CD14-positive monocyte (primary cell): ENCODE data around the gene RAB40C. TPM values are rescaled to one million over a fixed set of nuclear protein-coding genes. Genes with fewer than 3 reads are reported as not detected.

Experiments used
- DNase-seq, 3 donors: peaks; one replicate each; pipeline ENCODE4 v3.0.0-alpha.2; 2011 to 2022
- H2AFZ ChIP-seq: 2 replicates; pipeline ENCODE4 v1.6.0; 2012; ENCODE audit warnings: mild to moderate bottlenecking, low read depth, low read length, inconsistent platforms; ENCODE audit not compliant: insufficient read depth, poor library complexity, severe bottlenecking
- H3K27ac ChIP-seq, 2 donors: 1 replicate in 1 of 2; 2 replicates in 1 of 2; pipeline ENCODE4 v1.5.1; 2012 to 2013; ENCODE audit warnings: low read length in 2 of 2, control low read depth in 1 of 2, inconsistent platforms in 1 of 2, low read depth in 1 of 2, mild to moderate bottlenecking in 1 of 2
- H3K27me3 ChIP-seq, 2 donors: one replicate each; pipeline versions ENCODE4 v1.6.0 to v1.6.1; 2011 to 2013; ENCODE audit warnings: low read length in 2 of 2; ENCODE audit not compliant: control insufficient read depth in 2 of 2, insufficient read depth in 2 of 2
- H3K36me3 ChIP-seq, 2 donors: replicated peaks in 1 of 2; 1 replicate in 1 of 2; 2 replicates in 1 of 2; pipeline versions ENCODE4 v1.5.1 to v1.6.1; 2012 to 2013; ENCODE audit warnings: low read length in 2 of 2, control low read depth in 1 of 2, inconsistent platforms in 1 of 2, mild to moderate bottlenecking in 1 of 2; ENCODE audit not compliant: insufficient read depth in 2 of 2, control insufficient read depth in 1 of 2
- H3K4me1 ChIP-seq, 2 donors: 1 replicate in 1 of 2; 2 replicates in 1 of 2; pipeline versions ENCODE4 v1.5.1 to v1.6.1; 2012 to 2013; ENCODE audit warnings: low read length in 2 of 2, control low read depth in 1 of 2, inconsistent platforms in 1 of 2, mild to moderate bottlenecking in 1 of 2, moderate library complexity in 1 of 2; ENCODE audit not compliant: insufficient read depth in 2 of 2, control insufficient read depth in 1 of 2
- H3K4me2 ChIP-seq: replicated peaks from 2 replicates; pipeline ENCODE3; 2012; ENCODE audit warnings: low read length, moderate library complexity, mild to moderate bottlenecking; ENCODE audit not compliant: poor library complexity, severe bottlenecking; ENCODE audit errors: extremely low read depth
- H3K4me3 ChIP-seq, 3 experiments: fragments of 200-600 bp in 1 of 3; sonication (generic) in 1 of 3; replicated peaks in 1 of 3; 1 replicate in 2 of 3; 2 replicates in 1 of 3; pipeline ENCODE4 v1.5.1; 2011 to 2013; ENCODE audit warnings: low read length in 3 of 3, mild to moderate bottlenecking in 3 of 3, control low read depth in 2 of 3, low read depth in 2 of 3, inconsistent platforms in 1 of 3, moderate library complexity in 1 of 3
- H3K79me2 ChIP-seq: 2 replicates; pipeline ENCODE4 v1.6.0; 2012; ENCODE audit warnings: mild to moderate bottlenecking, control low read depth, inconsistent platforms, low read length, moderate library complexity; ENCODE audit not compliant: insufficient read depth
- H3K9ac ChIP-seq: 2 replicates; pipeline ENCODE4 v1.6.0; 2017; ENCODE audit warnings: low read length, mild to moderate bottlenecking; ENCODE audit not compliant: insufficient read depth, poor library complexity, severe bottlenecking
- H3K9me3 ChIP-seq, 2 donors: replicated peaks in 1 of 2; 1 replicate in 1 of 2; 2 replicates in 1 of 2; pipeline versions ENCODE4 v1.5.1 to v1.6.1; 2012 to 2013; ENCODE audit warnings: low read length in 2 of 2, control low read depth in 1 of 2; ENCODE audit not compliant: control insufficient read depth in 1 of 2, insufficient read depth in 1 of 2
- H4K20me1 ChIP-seq: 2 replicates; pipeline ENCODE4 v1.6.0; 2012; ENCODE audit warnings: mild to moderate bottlenecking, low read length, control low read depth, moderate library complexity; ENCODE audit not compliant: insufficient read depth
- H3K27ac Mint-ChIP-seq, 7 donors: one replicate each; pipeline ENCODE4 v1.8.0; 2020; ENCODE audit warnings: mild to moderate bottlenecking in 7 of 7, mixed read lengths in 7 of 7, moderate library complexity in 6 of 7, inconsistent platforms in 2 of 7
- H3K27me3 Mint-ChIP-seq, 3 donors: one replicate each; pipeline ENCODE4 v1.8.0; 2021 to 2022; ENCODE audit warnings: low read depth in 3 of 3, mild to moderate bottlenecking in 3 of 3, mixed read lengths in 3 of 3, moderate library complexity in 3 of 3, inconsistent platforms in 1 of 3
- H3K36me3 Mint-ChIP-seq, 2 donors: one replicate each; pipeline ENCODE4 v1.8.0; 2020; ENCODE audit warnings: mixed read lengths in 2 of 2, inconsistent platforms in 1 of 2, mild to moderate bottlenecking in 1 of 2
- H3K4me1 Mint-ChIP-seq: one replicate; pipeline ENCODE4 v1.8.0; 2020; ENCODE audit warnings: mild to moderate bottlenecking, mixed read lengths
- H3K4me3 Mint-ChIP-seq, 2 donors: one replicate each; pipeline ENCODE4 v1.8.0; 2020; ENCODE audit warnings: mild to moderate bottlenecking in 2 of 2, mixed read lengths in 2 of 2, moderate library complexity in 1 of 2
- H3K9me3 Mint-ChIP-seq, 7 donors: one replicate each; pipeline ENCODE4 v1.8.0; 2020 to 2022; ENCODE audit warnings: mixed read lengths in 7 of 7, mild to moderate bottlenecking in 6 of 7, moderate library complexity in 6 of 7, inconsistent platforms in 2 of 7
- CTCF ChIP-seq: fragments of 200-600 bp; IDR thresholded peaks from one replicate; pipeline ENCODE4 v1.8.0; 2022; ENCODE audit warnings: antibody characterized with exemption, mild to moderate bottlenecking
- WGBS: methylation state at CpG from one replicate; pipeline ENCODE4 v1.1.5; 2013; ENCODE audit warnings: missing lambda C conversion rate; ENCODE audit not compliant: insufficient coverage; 5-methylcytosine and 5-hydroxymethylcytosine counted together
- intact Hi-C, 2 donors: fragments of 100-400 bp; cut with micrococcal nuclease; formaldehyde crosslinking; loops; one replicate each; pipeline versions ENCODE4 v1.15.0 to v1.15.1; 2023
- polyA plus RNA-seq, 3 donors: library from polyadenylated mRNA; depleted of rRNA in 1 of 3; unstranded in 2 of 3; stranded (reverse) in 1 of 3; fragments of 300-500 nt in 2 of 3; fragments of >200 nt in 1 of 3; fragmentation: Illumina TruSeq in 2 of 3; gene quantifications; 1 replicate in 2 of 3; 2 replicates in 1 of 3; pipeline ENCODE4 v1.2.3, GENCODE V29; 2012 to 2021

The RAB40C gene
- polyA plus RNA-seq, 3 donors: 10.0 to 22.6 (median 10.9) TPM

- H3K27ac ChIP-seq: no peak overlapping the region
- H3K4me3 ChIP-seq: no peak overlapping the region
- no peaks in the 10 kb centered on the region for H3K9me3 ChIP-seq
- H3K9me3 Mint-ChIP-seq: no peaks in the 10 kb centered on the region
- H3K27ac Mint-ChIP-seq: peak overlapping the region in 1 of 7 donors; percentile 57
- no peaks in the 10 kb centered on the region for H4K20me1 ChIP-seq
- peaks cover 11 to 13% of the 10 kb centered on the region in 2 donors for H3K36me3 ChIP-seq
- peaks cover 4 to 8% of the 10 kb centered on the region in 2 donors for H3K36me3 Mint-ChIP-seq
- no peak for TF ChIP-seq CTCF
- peaks cover 4% of the 10 kb centered on the region for H3K79me2 ChIP-seq
- no peaks in the 10 kb centered on the region for H3K27me3 ChIP-seq
- no peak overlapping the region for H2AFZ ChIP-seq
- H3K4me1 Mint-ChIP-seq: peaks cover 7% of the 10 kb centered on the region
- 83% methylated on average over 12 of the region's 21 CpGs for WGBS
- peaks cover 0 to 2% of the 10 kb centered on the region in 2 donors for H3K4me1 ChIP-seq
- intact Hi-C loops: loop anchor here (5.0 kb wide), 2 partner anchors 36 to 86 kb away; no protein-coding TSS in a partner anchor
- no peak for DNase-seq
- H3K9ac ChIP-seq: no peak overlapping the region
- H3K27me3 Mint-ChIP-seq: peaks cover 0 to 4% (median 2%) of the 10 kb centered on the region in 3 donors
- H3K4me2 ChIP-seq: no peak overlapping the region
- H3K4me3 Mint-ChIP-seq: no peak overlapping the region
Observed at GRCh38 chr16:576197-576822, 13.6 kb upstream of the RAB40C start.

- Histone ChIP-seq H3K27ac (no peak overlapping the region), H3K9me3 (no peaks in the 10 kb centered on the region), H3K4me3 (no peak overlapping the region), H3K36me3 (peaks cover 11 to 13% of the 10 kb centered on the region in 2 donors), H4K20me1 (no peaks in the 10 kb centered on the region), H2AFZ (no peak overlapping the region), H3K79me2 (peaks cover 2% of the 10 kb centered on the region), H3K4me2 (no peak overlapping the region), H3K27me3 (no peaks in the 10 kb centered on the region), H3K4me1 (no peaks in the 10 kb centered on the region), H3K9ac (no peak overlapping the region)
- TF ChIP-seq CTCF: no peak
- no peaks in the 10 kb centered on the region for H3K9me3 Mint-ChIP-seq
- peak overlapping the region in 1 of 7 donors; percentile 57 for H3K27ac Mint-ChIP-seq
- intact Hi-C loops: loop anchor here (5.0 kb wide), 2 partner anchors 35 to 85 kb away; no protein-coding TSS in a partner anchor
- peaks cover 3 to 8% of the 10 kb centered on the region in 2 donors for H3K36me3 Mint-ChIP-seq
- no peak for DNase-seq
- peaks cover 2% of the 10 kb centered on the region for H3K4me1 Mint-ChIP-seq
- whole genome bisulfite sequencing: 49% methylated on average over 2 of the region's 8 CpGs
- peaks cover 0 to 2% (median 0%) of the 10 kb centered on the region in 3 donors for H3K27me3 Mint-ChIP-seq
- no peak overlapping the region for H3K4me3 Mint-ChIP-seq
Observed at GRCh38 chr16:576823-577201, 13.1 kb upstream of the RAB40C start.
